Measurements from ENCODE around the gene RNF39.
"Not testable (repeated sequence)": the region's sequence is repeated elsewhere in the genome, so short reads cannot be mapped to it uniquely, and the experiment has no call there.

Gene RNF39

DNA sequence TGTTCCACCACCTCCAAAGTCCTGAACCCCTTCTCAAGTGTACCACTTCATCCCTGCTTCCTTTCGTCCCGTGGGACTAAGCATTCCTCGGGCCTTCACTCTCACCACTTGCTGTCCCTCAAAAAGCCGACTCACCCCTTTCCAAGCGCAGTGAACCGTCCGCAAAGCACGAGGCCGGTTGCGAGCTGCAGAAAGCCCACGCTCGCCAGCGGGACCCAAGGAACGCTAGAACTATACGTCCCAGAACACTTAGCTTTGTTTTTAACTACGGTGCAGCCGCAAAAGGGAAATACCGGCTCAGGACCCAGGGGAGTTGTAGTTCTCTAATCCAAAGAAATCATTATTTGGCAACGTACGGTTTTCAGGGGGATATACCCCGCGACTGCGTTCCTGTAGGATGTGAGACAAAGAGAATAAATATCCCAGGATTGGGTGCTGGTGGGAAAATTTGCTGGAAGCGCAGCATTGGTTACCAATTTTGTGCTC is 14.9 kb downstream of the RNF39 start:
- peak; percentile 31 for DNase-seq

- DNase-seq: no peak
Measured at GRCh38 chr6:30055513-30055912, 20.1 kb downstream of the RNF39 start.

DNA sequence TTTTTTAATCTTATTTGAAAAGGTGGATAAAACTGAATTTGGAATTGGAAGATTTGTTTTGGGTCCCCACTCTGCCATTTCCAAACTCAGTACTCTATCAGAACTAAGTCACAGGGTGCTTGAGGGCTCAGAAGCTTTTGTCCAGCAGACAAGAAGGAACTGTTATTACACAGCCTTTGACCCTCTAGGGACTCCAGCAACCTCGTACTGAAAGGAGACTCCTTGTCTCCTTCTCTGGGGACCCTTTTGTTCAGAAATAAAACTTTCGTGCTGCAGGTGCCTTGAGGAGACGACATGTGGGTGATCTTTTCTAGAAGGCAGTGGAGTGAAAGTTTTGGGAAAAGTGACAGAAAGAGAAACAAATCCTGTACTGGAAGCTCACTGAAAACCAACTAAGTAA is 21.9 kb downstream of the RNF39 start:
- DNase-seq: no peak

DNA sequence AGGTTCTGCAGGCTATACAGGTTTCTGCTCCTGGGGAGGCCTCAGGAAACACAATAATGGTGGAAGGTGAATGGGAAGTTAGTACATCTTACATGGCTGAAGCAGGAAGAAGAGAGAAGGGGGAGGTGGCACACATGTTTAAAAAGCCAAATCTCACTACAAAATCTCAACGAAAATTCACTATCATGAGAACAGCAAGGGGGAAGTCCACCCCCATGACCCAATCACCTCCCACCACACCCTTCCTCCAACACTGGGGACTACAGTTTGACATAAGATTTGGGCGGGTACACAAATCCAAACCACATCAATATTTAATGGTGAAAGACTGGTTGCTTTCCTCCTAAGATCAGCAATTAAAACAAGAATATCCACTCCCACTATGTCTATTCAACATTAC is 28.3 kb downstream of the RNF39 start:
- DNase-seq: no peak

DNA sequence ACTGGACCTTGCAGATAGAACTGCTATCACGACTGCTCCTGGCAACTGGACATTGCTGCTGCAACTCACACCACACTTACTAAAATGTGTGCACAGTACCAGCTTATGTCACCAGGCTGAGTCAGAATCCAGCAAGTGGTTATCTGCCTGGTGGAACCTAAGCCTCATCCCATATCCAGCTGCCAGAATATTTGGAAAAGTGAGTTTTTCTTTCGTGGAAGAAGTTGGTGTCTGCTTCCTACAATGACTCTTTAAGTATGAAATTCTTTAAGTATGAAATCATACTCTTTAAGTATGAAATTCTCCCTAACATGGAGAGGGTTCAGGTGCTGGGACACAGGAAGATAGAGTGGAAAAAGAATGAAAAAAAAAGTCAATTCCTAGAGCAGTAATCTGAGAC is 30.9 kb downstream of the RNF39 start:
- DNase-seq: no peak

GRCh38 chr6:30043744-30044143 is 31.8 kb downstream of the RNF39 start:
- no peak for DNase-seq

- no peak for DNase-seq
Measured at GRCh38 chr6:30042914-30043313, 32.7 kb downstream of the RNF39 start.

DNA sequence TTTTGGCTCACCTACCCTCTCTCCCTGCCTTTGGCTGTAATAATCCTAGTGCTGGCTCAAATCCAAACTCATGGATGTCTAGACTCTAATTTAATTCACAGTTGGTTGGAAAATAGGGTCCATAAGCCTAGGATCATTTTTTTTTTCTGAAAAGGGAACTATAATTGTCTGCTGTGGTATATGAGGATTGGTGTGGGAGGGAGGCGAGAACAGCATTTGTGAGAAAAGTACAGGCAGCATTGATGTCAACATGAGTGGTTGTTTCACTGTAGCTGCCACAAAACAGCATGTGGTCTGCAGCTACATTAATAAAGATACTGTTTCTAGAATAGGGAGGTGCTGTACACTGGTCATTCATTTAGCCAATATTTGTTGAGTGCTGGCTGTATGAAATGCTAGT is 33.1 kb downstream of the RNF39 start:
- no peak for DNase-seq

GRCh38 chr6:30041821-30042220 is 33.7 kb downstream of the RNF39 start:
- DNase-seq: no peak

- no peak for DNase-seq
Measured at GRCh38 chr6:30041221-30041620, 34.3 kb downstream of the RNF39 start.

GRCh38 chr6:30037182-30037788 is 38.3 kb downstream of the RNF39 start:
- DNase-seq: no peak

- DNase-seq: no peak
Measured at GRCh38 chr6:30035784-30036183, 39.8 kb downstream of the RNF39 start.

DNA sequence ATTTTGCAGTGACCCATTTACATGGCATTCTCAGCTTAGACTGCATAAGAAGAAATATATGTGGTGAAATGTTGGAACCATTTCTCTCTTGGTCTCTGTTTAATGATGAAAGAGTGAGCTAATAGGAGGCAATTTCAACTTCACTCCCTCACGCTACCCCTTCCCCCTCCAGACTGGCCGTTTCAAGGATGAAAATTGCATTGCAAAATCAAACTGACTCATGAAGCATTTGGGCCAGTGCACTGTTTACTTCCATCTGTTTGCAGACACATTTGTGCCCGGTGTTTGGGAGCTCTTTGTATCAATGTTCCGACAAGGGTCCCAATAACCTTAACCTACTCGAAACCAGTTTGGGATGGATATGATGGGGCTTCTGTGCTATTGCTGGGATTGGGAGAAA is 42.1 kb downstream of the RNF39 start:
- not testable (repeated sequence) for DNase-seq

- no peak for DNase-seq
Measured at GRCh38 chr6:30031381-30031780, 44.2 kb downstream of the RNF39 start.

- no peak for DNase-seq
Measured at GRCh38 chr6:30029588-30029987, 46.0 kb downstream of the RNF39 start.

GRCh38 chr6:30025186-30025585 is 50.4 kb downstream of the RNF39 start:
- DNase-seq: no peak

DNA sequence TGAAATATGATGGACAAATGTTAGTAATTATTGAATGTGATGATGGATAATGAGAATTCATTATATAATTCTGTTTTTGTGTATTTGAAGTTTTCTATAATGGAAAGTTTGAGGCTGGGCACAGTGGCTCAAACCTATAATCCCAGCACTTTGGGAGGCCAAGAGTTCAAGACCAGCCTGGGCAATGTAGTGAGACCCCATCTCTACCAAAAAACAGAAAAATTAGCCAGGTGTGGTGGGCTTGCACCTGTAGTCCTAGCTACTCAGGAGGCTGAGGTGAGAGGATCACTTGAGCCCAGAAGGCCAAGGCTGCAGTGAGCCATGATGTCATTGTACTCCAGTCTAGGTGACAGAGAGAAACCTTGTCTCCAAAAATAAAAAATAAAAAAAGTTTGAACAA is 52.9 kb downstream of the RNF39 start:
- DNase-seq: not testable (repeated sequence)

DNA sequence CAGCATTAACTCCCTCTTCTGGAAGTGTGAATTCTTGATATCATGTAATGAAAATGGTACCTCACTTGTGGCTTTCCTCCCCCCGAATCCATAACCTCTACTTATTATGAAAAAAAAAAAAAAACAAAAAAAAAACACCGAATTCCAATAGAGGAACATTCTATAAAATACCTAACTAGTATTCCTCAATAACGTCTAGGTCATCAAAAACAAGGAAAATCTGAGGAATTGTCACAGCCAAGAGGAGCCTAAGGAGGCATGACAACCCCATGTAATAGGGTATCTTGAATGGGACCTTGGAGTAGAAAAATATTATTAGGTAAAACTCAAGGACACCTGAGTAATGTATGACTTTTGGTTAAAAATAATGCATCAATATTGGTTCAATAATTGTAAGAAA is 53.4 kb downstream of the RNF39 start:
- DNase-seq: no peak

DNA sequence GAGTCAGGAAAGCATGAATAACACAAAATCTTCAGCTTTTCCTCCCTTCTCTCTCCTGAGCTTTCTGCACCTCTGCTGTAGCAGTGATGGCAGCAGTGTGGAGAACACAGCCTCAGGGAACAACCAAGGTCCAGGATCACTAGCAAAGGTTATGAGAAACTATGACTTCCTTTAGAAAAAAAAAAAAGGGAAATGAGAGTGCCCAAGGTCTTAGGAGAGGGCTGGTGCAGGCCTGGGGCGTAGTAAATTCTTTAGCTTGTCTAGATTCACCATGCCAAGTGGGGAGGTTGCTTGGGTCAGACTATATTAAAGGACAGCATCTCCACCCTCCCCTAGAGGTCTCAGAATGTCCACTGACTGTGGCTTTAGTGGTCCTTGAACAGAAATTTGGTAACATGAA is 54.9 kb downstream of the RNF39 start:
- no peak for DNase-seq

Data from NCI-H1092 treated with DMSO at 0.1 percent for 48 hours (cell line).